Natural killer cell (primary cell): ENCODE data around the gene AMPD1. TPM values are rescaled to one million over a fixed set of nuclear protein-coding genes. Genes with fewer than 3 reads are reported as not detected.

Source experiments
- ATAC-seq, 3 donors: fragments of 150-1000 bp in 2 of 3; fragments of 200-7000 bp in 1 of 3; cut with Tn5 transposase; 1 replicate in 1 of 3; 2 replicates in 2 of 3; pipeline ENCODE4 v1.10.0; 2021; ENCODE audit warnings: mild to moderate bottlenecking in 2 of 3, moderate library complexity in 2 of 3
- DNase-seq, 2 donors: peaks; one replicate each; pipeline versions ENCODE4 v3.0.0 to v3.0.0-alpha.2; 2013 to 2021; ENCODE audit warnings: mixed read lengths in 1 of 2
- H3K27ac ChIP-seq: one replicate; pipeline ENCODE4 v1.5.1; 2013; ENCODE audit warnings: mild to moderate bottlenecking, low read length
- H3K27me3 ChIP-seq: one replicate; pipeline ENCODE4 v1.6.1; 2013; ENCODE audit warnings: low read length; ENCODE audit not compliant: control insufficient read depth, insufficient read depth
- H3K36me3 ChIP-seq: one replicate; pipeline ENCODE4 v1.6.1; 2013; ENCODE audit warnings: low read length; ENCODE audit not compliant: control insufficient read depth, insufficient read depth
- H3K4me1 ChIP-seq: one replicate; pipeline ENCODE4 v1.6.1; 2013; ENCODE audit warnings: low read length; ENCODE audit not compliant: control insufficient read depth, insufficient read depth
- H3K4me3 ChIP-seq: one replicate; pipeline ENCODE4 v1.5.1; 2013; ENCODE audit warnings: low read length
- H3K9me3 ChIP-seq: one replicate; pipeline ENCODE4 v1.6.1; 2013; ENCODE audit warnings: low read length; ENCODE audit not compliant: control insufficient read depth, insufficient read depth
- H3K27ac Mint-ChIP-seq, 2 donors: one replicate each; pipeline ENCODE4 v1.8.0; 2022; ENCODE audit warnings: mild to moderate bottlenecking in 2 of 2, mixed read lengths in 2 of 2, moderate library complexity in 1 of 2
- H3K27me3 Mint-ChIP-seq, 2 donors: one replicate each; pipeline ENCODE4 v1.8.0; 2022; ENCODE audit warnings: low read depth in 2 of 2, mixed read lengths in 2 of 2
- H3K36me3 Mint-ChIP-seq: one replicate; pipeline ENCODE4 v1.8.0; 2022; ENCODE audit warnings: mixed read lengths
- H3K4me1 Mint-ChIP-seq, 2 donors: one replicate each; pipeline ENCODE4 v1.8.0; 2022; ENCODE audit warnings: mixed read lengths in 2 of 2
- H3K4me3 Mint-ChIP-seq: one replicate; pipeline ENCODE4 v1.8.0; 2022; ENCODE audit warnings: mild to moderate bottlenecking, moderate library complexity, mixed read lengths
- H3K9me3 Mint-ChIP-seq, 2 donors: one replicate each; pipeline ENCODE4 v1.8.0; 2022; ENCODE audit warnings: mixed read lengths in 2 of 2
- WGBS: methylation state at CpG from one replicate; pipeline ENCODE4 v1.1.7; 2013; ENCODE audit warnings: missing lambda C conversion rate; ENCODE audit not compliant: insufficient coverage; 5-methylcytosine and 5-hydroxymethylcytosine counted together
- intact Hi-C: fragments of 100-400 bp; cut with micrococcal nuclease; formaldehyde crosslinking; loops from one replicate; pipeline ENCODE4 v1.14.2; 2022
- total RNA-seq, 4 donors: library from RNA; stranded (reverse); fragments of 120-200 nt in 1 of 4; gene quantifications; one replicate each; pipeline versions ENCODE4 v1.2.3 to v1.2.4, GENCODE V29; 2013 to 2022
- TF ChIP-seq, protein P1 (sequence below): fragments of 200-600 bp; IDR thresholded peaks from one replicate; pipeline ENCODE4 v1.8.0; 2022; ENCODE audit warnings: antibody characterized with exemption

The AMPD1 gene
- total RNA-seq, 3 donors from 2014 or later (not counting 1 experiment from before 2014, with no cell fraction given), result not detected

DNA sequence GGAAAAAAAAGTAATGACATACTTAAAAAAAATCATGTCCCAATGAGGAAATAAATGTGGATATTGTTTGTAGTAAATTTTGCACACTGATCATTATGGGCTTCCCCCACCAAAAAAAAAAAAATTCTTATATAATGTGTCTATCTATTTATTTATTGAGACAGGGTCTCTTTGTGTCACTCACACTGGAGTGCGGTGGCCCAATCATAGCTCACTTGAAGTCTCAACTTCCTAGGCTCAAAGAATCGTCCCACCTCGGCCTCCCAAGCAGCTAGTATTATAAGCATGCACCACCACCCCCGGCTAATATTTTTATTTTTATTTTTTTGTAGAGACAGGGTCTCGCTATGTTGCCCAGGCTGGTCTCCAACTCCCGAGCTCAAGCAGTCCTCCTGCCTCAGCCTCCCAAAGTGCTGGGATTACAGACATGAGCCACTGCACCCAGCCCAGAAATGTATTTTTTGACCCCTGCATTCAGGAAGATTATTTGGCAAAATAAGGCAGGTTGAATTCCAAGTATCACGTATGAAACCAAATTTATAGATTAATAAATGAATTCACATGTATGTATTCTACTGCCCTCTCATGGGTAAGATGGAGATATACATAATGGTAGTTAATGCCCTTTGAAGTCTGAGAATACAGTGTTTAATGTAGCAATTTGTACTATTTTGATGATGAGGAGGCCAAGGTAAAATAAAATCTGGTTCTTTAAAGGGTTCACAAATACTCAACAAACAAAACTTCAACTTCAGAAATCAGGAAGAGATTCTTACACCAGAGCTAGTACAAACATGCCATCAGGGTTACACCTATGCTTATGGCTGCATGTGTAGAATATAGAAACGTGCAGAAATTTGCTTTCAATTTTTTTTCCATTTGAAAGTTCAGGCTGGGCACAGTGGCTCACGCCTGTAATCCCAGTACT, 24.1 kb downstream of the AMPD1 start:
- no peak overlapping the region for H3K27ac Mint-ChIP-seq
- H3K9me3 Mint-ChIP-seq, result no peaks in the 10 kb centered on the region
- TF ChIP-seq, protein P1, sequence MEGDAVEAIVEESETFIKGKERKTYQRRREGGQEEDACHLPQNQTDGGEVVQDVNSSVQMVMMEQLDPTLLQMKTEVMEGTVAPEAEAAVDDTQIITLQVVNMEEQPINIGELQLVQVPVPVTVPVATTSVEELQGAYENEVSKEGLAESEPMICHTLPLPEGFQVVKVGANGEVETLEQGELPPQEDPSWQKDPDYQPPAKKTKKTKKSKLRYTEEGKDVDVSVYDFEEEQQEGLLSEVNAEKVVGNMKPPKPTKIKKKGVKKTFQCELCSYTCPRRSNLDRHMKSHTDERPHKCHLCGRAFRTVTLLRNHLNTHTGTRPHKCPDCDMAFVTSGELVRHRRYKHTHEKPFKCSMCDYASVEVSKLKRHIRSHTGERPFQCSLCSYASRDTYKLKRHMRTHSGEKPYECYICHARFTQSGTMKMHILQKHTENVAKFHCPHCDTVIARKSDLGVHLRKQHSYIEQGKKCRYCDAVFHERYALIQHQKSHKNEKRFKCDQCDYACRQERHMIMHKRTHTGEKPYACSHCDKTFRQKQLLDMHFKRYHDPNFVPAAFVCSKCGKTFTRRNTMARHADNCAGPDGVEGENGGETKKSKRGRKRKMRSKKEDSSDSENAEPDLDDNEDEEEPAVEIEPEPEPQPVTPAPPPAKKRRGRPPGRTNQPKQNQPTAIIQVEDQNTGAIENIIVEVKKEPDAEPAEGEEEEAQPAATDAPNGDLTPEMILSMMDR, result peak; percentile 35
- peaks cover 32 to 36% of the 10 kb centered on the region in 2 donors for H3K27me3 Mint-ChIP-seq
- Histone ChIP-seq H3K4me1 (peaks cover 13% of the 10 kb centered on the region), H3K9me3 (no peaks in the 10 kb centered on the region), H3K27me3 (peaks cover 11% of the 10 kb centered on the region), H3K4me3 (no peak overlapping the region), H3K27ac (no peak overlapping the region), H3K36me3 (no peaks in the 10 kb centered on the region)
- 72% methylated on average over 8 of the region's 9 CpGs for WGBS
- H3K36me3 Mint-ChIP-seq, result no peaks in the 10 kb centered on the region
- DNase-seq (peak in 1 of 2 donors; percentile 34), ATAC-seq (no peak)
- H3K4me1 Mint-ChIP-seq, result peaks cover 6 to 9% of the 10 kb centered on the region in 2 donors
- intact Hi-C loops, result no loop called here
- no peak overlapping the region for H3K4me3 Mint-ChIP-seq

DNA sequence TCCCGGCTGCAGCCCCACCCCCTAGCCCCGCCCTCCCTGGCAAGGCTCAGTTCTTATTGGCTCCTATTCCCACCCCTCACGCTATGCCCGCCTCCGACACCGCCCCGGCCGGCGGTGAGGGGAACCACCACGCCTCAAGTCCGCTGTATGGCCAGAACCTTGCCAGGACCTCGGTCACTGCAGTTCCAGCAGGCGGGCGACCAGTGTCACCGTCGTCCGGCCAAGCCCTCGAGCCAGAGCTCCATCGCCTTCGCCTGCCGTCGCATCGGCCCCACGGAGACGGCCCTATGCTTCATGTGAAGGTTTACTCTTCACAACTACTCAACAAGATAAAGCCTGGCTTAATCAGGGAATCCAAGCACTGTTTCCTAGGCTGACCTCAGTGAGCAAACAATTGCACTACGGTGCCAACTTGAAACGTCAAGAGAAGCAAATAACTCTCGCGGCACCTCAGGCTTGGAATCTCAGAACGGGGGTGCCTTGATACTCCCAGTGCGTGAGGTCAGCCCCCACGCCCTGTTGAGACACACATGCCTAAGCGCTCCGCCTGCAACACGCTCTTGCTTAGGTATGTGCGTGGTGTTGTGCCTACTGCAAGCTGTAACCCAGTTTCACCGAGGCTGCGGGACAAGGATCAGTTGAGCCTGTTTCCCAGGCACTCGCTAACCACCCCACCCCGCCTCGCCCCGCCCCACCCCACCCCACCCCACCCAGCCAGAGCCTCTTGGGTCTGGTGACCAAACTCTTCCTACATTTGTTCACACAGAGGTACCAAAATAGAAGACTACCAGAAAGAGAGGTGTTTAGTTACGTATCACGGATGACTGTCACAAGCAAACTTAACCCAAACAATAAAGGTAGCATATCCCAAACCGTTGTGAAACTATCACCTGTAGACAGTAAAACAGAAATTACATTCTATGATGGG, 25.0 kb downstream of the AMPD1 start:
- Histone ChIP-seq H3K27me3 (peaks cover 13% of the 10 kb centered on the region), H3K36me3 (no peaks in the 10 kb centered on the region), H3K27ac (no peak overlapping the region), H3K9me3 (no peaks in the 10 kb centered on the region), H3K4me3 (peak overlapping the region; percentile 85), H3K4me1 (peaks cover 13% of the 10 kb centered on the region)
- Mint-ChIP-seq H3K27ac (peak overlapping the region in 1 of 2 donors; percentile 79), H3K4me1 (peaks cover 6 to 9% of the 10 kb centered on the region in 2 donors), H3K27me3 (peaks cover 33 to 35% of the 10 kb centered on the region in 2 donors), H3K4me3 (peak overlapping the region; percentile 91), H3K36me3 (no peaks in the 10 kb centered on the region), H3K9me3 (no peaks in the 10 kb centered on the region)
- under 1% methylated on average over 36 of the region's 45 CpGs for WGBS
- TF ChIP-seq, protein P1, result no peak
- intact Hi-C loops, result loop anchor here (1.0 kb wide), 2 partner anchors 46 to 89 kb away; partner anchors contain the start of genes BCAS2 and NRAS
- peak; percentile 75 to 89 for DNase-seq
- ATAC-seq, result peak; percentile 96 to 99 (median 98)

DNA sequence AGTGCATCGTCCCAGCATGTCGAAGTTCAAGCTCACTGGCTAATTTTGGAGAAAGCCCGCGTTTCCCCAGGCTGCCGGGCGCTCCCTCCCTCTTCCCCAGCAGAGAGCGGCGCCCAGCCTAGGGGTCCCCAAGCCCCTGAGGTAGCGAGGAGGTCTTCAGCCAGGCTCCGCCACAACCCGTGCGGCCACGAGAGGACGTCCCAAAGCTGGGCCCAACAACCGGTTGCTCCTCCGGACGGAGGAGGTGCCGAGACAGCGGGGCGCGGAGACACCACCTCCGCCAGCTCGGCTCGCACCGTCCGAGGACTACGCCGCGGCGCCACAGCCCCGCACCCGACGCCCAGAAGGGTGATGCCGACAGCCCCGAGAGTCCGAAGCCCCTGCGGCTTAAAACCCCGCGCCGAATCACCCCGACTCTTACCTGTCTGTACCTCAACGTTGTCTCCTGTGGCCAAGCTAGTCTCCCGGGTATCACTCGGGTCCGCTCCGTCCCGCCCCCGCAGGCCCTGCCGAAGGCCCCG, 25.7 kb downstream of the AMPD1 start, which contains the start of gene DENND2C:
Gene DENND2C (minus strand): TSS at position 488 of the 521 bp plus-strand sequence. CDS start 44,065 bp downstream, outside the sequence.
- peak within 1 kb of the TSS; percentile 85 for H3K4me3 ChIP-seq
- peak within 1 kb of the TSS in 1 of 2 donors; percentile 79 for H3K27ac Mint-ChIP-seq

More for the DNA sequence above, 25.7 kb downstream of the AMPD1 start, which contains the start of gene DENND2C:
- DNase-seq (no peak), ATAC-seq (peak; percentile 60 to 63 (median 62))
- under 1% methylated on average over 50 of the region's 50 CpGs for WGBS
- no peaks in the 10 kb centered on the region for H3K9me3 Mint-ChIP-seq
- H3K4me3 Mint-ChIP-seq, result peak within 1 kb of the TSS; percentile 91
- TF ChIP-seq, protein P1, result no peak
- H3K4me1 Mint-ChIP-seq, result peaks cover 6 to 9% of the 10 kb centered on the region in 2 donors
- H3K36me3 Mint-ChIP-seq, result no peaks in the 10 kb centered on the region
- Histone ChIP-seq H3K27ac (peak within 1 kb of the TSS; percentile 57), H3K9me3 (no peaks in the 10 kb centered on the region), H3K27me3 (peaks cover 14% of the 10 kb centered on the region), H3K4me1 (peaks cover 13% of the 10 kb centered on the region), H3K36me3 (no peaks in the 10 kb centered on the region)
- H3K27me3 Mint-ChIP-seq, result peaks cover 28% of the 10 kb centered on the region in 2 donors
- intact Hi-C loops, result loop anchor here (1.0 kb wide), 2 partner anchors 47 to 88 kb away; partner anchors contain the start of genes BCAS2 and NRAS
